ENCODE data around the gene HACE1.

DNA sequence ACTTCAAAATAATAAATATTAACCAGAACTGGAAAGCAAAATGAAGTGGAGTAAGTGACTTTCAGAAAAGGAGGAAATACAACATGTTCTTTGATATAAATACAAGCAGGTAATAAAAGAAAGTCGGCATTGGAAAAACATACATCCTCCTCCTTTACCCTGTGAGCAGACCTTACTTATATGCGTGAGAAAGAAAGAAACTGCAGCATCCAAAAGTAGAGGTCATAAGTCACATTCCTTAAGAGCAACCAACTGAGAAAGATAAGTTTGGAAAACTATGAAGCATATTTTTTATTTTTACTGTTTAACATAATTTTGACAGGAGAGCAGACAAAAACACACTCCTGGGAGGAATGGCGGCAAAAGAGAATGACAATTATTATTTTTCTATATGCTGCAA, 155.5 kb downstream of the HACE1 start:
- TF ChIP-seq CTCF (IDR thresholded peaks at IDR 0.05): no peak
- no peak for TF ChIP-seq POLR2A (IDR thresholded peaks at IDR 0.05)

Measured in testis (tissue), 2 donors.